ENCODE data around the gene FBXL16.

The FBXL16 gene

GRCh38 chr16:722835-723633 is 17.4 kb upstream of the FBXL16 start:
- no peak for DNase-seq

DNA sequence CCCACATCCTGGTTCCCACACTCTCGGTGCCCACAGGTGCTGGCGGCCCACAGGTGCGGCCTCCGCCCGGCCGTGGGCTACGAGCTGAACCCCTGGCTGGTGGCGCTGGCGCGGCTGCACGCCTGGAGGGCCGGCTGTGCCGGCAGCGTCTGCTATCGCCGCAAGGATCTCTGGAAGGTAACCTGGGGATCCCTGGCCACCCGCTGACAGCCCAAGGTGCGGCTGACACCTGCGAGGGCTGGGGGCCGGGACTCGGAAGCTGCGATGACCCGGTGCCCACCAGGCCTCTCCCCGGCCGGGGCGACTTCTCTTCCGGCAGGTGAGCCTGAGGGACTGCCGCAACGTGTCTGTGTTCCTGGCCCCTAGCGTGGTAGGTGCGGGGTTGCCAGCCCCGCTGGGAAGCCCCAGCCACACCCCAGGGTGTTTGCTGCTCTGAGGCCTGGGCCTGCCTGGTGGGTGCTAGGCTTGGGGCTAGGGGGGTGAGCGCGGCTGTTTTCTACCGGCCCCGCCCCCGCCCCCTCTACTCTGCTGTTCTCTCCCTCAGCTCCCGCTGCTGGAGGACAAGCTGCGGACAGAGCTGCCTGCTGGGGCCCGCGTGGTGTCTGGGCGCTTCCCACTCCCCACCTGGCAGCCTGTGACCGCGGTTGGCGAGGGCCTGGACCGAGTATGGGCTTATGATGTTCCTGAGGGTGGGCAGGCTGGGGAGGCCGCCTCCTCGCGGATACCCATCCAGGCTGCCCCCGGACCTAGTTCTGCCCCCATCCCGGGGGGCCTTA is 16.4 kb upstream of the FBXL16 start:
- DNase-seq: no peak

DNA sequence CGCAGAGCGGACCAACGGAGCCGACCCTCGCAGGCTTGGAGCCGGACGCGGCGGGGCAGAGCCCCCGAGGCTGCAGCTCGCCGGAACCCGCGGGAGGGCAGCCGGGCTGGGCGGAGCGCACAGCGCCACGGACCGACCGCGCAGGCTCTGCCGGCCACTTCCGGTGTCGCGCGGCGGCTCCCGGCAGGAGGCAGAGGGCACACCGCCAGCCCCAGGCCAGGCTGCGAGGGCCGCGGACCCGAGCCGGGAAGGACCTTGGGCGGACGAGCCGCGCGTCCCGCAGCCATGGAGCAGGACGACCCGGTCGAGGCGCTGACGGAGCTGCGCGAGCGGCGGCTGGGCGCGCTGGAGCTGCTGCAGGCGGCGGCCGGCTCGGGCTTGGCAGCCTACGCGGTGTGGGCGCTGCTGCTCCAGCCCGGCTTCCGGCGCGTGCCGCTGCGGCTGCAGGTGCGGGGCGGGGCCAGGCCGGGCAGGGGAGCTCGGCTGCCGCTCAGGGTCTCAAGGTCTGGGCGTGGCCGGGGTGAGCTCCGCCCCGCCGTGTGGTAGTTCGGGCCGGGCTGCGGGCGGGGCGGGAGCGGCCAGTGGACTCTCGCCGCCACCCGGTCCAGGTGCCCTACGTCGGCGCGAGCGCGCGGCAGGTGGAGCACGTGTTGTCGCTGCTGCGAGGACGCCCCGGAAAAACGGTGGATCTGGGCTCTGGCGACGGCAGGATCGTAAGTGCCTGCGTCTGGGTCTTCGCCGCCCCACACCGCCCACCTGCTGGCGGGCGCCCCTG is 15.6 kb upstream of the FBXL16 start, which contains the start of gene ANTKMT:
Gene ANTKMT (plus strand): TSS at position 157 of the 775 bp plus-strand sequence. CDS start 129 bp downstream, at position 286.
- peak; percentile 94 for DNase-seq

- peak; percentile 65 for DNase-seq
These were observed 14.9 kb upstream of the FBXL16 start for GRCh38 chr16:720447-720989.

DNA sequence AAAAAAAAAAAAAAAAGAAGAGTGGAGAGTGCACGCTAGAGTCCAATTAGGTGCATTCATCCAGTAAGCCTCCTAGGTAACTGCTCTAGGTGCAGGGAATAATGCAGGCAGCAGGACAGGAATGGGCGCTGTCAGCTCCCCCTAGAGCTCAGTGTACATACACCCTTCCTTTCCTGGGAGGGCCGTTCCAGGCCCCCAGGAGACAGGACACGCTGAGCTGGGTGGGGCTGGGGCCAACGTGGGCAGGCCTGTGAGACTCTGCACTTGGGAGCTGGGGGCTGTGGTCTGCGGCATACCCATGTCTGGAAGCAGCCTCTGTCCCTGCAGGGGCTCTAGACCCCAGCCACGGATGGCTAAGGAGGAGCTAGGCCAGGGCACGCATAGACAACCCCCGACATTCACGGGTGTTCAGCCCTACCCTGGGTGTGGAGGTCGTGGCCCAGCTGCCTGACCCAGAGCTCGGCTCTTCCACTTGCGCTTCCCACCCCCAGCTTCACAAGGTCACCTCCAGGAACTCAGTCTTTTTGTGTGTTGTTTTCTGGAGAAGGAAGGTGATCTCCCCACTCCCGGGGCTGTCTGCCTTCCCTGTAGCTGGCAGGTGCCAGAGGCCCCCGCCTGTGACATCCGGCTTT is 14.3 kb upstream of the FBXL16 start:
- DNase-seq: peak; percentile 47

DNA sequence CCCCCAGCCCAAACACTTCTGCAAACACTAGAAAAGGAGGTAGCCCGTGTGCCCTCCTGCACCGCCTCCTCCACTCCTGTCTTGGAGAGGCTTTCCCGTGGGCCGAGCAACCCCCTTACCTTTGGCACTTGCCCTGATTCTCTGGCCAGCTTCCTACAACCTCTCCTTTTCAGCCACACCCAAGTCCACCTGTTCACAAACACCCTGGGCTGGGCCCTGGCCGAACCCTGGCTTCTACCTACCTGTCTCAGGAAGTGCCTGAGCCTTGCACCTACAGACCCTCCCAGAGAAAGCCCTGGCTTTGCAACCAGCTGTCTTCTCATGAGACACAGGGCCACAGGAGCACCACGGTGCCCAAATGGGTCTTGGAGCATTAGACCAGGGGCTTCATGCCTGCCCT is 13.3 kb upstream of the FBXL16 start:
- no peak for DNase-seq

DNA sequence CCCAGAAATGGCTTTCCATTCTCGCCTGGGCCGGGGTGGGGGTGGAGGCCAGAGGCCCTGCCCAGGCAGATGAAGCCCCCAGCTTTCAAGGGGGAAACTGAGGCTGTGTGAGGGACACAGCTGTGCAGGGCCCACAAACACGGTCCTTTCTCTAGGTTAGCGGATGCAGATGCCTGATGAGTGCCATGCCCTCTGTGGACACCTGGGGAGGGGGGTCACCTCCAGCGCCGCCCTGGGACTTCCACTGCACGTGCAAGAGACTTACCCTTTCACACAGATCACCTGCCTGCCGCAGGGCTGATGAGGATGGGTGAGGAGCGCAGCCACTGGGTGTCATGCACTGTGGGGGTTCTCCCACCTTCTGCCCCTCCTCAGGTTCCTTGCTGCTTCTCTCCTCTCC is 12.8 kb upstream of the FBXL16 start:
- no peak for DNase-seq

GRCh38 chr16:717450-718245 is 12.0 kb upstream of the FBXL16 start:
- no peak for DNase-seq

DNA sequence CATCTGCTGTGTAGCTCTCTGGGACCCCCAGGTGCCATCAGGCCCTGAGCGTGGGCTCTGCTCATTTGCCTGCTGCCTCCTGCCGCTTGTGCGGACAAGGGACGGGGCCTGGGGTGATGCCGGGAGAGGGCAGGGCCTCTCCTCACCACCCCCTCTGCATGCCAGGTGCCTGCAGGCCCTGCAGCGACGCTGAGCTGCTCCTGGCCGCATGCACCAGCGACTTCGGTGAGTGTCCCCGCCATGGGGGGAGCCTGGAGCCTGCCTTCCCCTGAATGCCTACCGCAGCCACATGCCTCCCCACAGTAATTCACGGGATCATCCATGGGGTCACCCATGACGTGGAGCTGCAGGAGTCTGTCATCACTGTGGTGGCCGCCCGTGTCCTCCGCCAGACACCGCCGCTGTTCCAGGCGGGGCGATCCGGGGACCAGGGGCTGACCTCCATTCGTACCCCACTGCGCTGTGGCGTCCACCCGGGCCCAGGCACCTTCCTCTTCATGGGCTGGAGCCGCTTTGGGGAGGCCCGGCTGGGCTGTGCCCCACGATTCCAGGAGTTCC is 11.2 kb upstream of the FBXL16 start:
- DNase-seq: no peak

DNA sequence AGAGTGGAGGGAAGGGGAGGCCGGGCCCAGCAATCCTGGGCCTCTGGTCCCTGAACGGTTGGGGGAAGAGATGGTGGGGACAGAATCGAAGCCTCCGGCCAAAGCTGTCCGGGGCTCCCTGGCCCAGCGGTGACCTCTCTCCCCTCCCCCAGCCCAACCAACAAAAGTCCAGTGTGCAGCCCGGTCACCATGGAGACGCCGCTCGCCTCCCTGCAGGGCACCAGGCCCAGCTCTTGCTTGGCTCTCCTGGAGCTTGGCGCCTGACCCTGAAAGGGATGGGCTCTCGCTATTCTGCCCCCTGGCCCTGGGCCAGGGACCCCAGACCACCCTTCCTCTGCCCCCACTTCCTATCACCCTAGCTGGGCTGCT is 10.6 kb upstream of the FBXL16 start:
- no peak for DNase-seq

- no peak for DNase-seq
These were observed 10.0 kb upstream of the FBXL16 start for GRCh38 chr16:715477-716199.

- DNase-seq: peak; percentile 68
These were observed 9.2 kb upstream of the FBXL16 start, which contains the start of gene METRN for GRCh38 chr16:714558-715476. Gene METRN (plus strand): TSS chr16:715118. CDS start chr16:715290, 172 bp downstream.

- no peak for DNase-seq
These were observed 8.5 kb upstream of the FBXL16 start for GRCh38 chr16:714079-714478.

DNA sequence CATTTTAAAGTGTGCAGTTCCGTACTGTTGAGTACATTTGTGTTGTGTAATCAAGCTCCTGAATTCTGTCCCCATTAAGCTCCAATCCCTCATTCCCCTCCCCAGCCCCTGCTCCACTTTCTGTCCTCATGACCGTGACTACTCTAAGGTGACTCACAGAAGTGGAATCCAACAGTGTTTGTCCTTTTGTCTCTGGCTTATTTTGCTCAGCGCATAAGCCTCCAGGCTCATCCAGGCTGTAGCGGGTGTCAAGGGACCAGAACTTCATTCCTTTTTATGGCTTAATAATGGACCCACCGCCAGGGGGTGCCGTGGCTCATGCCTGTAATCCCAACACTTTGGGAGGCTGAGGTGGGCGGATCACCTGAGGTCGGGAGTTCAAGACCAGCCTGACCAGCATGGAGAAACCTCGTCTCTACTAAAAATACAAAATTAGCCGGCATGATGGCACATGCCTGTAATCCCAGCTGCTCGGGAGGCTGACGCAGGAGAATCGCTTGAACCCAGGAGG is 7.2 kb upstream of the FBXL16 start:
- DNase-seq: peak; percentile 78

DNA sequence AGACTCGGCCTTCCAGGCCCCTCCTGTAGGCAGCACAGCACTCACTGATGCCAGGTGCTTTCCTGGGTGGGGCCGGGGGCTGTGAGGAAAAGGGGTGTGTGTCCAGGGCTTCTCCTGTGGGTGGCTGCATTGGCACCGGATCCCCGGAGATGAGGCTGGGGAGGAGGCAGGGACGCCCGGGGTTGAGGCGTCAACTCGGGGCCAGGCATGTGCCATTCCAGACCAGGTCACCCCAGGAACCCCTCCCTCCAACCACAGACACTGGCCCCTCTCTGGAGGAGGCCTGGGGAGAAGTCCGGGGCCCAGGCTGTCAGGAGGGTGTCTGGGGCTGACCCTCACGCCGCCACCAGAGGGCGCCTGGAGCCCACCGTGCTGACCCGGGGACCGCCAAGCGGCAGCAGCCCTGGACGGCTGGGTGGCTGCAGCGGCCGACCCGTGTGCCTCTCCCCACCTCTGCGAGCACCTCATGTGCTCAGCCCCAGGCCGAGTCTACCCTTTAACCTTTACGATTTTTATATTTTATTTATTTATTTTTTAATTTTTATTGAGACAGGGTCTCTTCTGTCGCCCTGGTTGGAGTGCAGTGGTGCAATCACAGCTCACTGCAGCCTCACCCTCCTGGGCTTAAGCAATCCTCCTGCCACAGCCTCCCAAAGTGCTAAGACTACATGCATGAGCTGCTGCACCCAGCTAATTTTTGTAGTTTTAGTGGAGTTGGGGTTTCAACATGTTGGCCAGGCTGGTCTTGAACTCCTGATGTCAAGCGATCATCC is 6.1 kb upstream of the FBXL16 start:
- DNase-seq: peak; percentile 77

GRCh38 chr16:711084-711483 is 5.5 kb upstream of the FBXL16 start:
- DNase-seq: no peak

DNA sequence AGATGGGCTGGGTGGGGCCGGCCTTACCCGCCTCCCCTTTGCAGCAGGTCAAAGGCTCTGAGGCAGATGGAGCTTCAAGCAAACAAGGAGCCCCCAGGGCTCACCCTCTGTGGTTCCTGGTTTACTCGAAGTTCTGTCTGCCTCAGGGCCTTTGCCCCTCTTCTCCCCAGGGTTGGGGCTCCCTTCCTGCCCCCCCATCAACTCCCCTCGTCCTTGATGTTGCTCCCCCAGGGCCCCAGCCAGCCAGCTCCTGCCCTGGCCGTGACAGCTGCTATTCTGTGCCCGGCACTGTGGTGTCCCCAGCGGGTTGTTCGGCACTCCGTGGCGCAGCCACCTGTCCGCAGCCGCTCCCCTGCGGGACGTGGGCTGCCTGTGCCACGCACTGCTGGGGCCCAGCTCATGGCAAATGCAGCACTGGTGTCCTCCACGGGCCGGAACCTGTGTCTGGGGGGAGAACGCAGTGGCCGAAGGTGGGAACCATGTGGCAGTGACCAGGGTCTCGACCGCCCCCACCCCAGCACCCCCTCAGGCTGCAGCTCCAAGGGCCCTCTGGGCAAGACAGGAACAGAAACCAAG is 5.0 kb upstream of the FBXL16 start:
- no peak for DNase-seq
